Activated CD4-positive, alpha-beta T cell treated with anti-CD3 and anti-CD28 coated beads, Interleukin-2, amount 50 U/mL, for 24 hours (primary cell): Measurements from ENCODE around the gene LDHAL6A.

ENCODE experiments used
- DNase-seq, 2 donors: peaks; one replicate each; pipeline ENCODE4 v3.0.0-alpha.2; 2020; ENCODE audit warnings: low read depth in 1 of 2, low spot score in 1 of 2

Gene LDHAL6A

GRCh38 chr11:18490319-18490718 lies 34.7 kb downstream of the LDHAL6A start:
- no peak for DNase-seq

- DNase-seq, result no peak
These were observed 35.3 kb downstream of the LDHAL6A start for GRCh38 chr11:18490736-18491485.

GRCh38 chr11:18491924-18492323 lies 36.3 kb downstream of the LDHAL6A start:
- DNase-seq, result no peak

GRCh38 chr11:18492888-18493287 lies 37.2 kb downstream of the LDHAL6A start:
- no peak for DNase-seq

- no peak for DNase-seq
These were observed 37.7 kb downstream of the LDHAL6A start for GRCh38 chr11:18493310-18493709.

- DNase-seq, result no peak
These were observed 39.6 kb downstream of the LDHAL6A start for GRCh38 chr11:18495271-18495670.

- DNase-seq, result no peak
These were observed 40.0 kb downstream of the LDHAL6A start for GRCh38 chr11:18495703-18496102.

GRCh38 chr11:18498039-18498438 lies 42.4 kb downstream of the LDHAL6A start:
- DNase-seq, result no peak

GRCh38 chr11:18501629-18502028 lies 46.0 kb downstream of the LDHAL6A start:
- no peak for DNase-seq

- no peak for DNase-seq
These were observed 46.7 kb downstream of the LDHAL6A start for GRCh38 chr11:18502352-18502751.

GRCh38 chr11:18521122-18521521 lies 65.5 kb downstream of the LDHAL6A start:
- DNase-seq, result no peak

- DNase-seq, result no peak
These were observed 66.7 kb downstream of the LDHAL6A start for GRCh38 chr11:18522388-18522787.

- DNase-seq, result no peak
These were observed 67.4 kb downstream of the LDHAL6A start for GRCh38 chr11:18523084-18523483.

GRCh38 chr11:18524248-18524647 lies 68.6 kb downstream of the LDHAL6A start:
- no peak for DNase-seq

- no peak for DNase-seq
These were observed 70.5 kb downstream of the LDHAL6A start for GRCh38 chr11:18526130-18526520.

- DNase-seq, result peak; percentile 92
These were observed 71.1 kb downstream of the LDHAL6A start, which contains the start of gene TSG101 for GRCh38 chr11:18526521-18527296. Gene TSG101 (minus strand): TSS chr11:18526942. CDS start chr11:18526816, 126 bp downstream.

- no peak for DNase-seq
These were observed 71.9 kb downstream of the LDHAL6A start for GRCh38 chr11:18527512-18527911.
